MM.1S (cell line): Measurements from ENCODE around the gene ULK4.

Source experiments
- EZH2 ChIP-seq: fragments of 300-600 bp; sonication (generic); optimal IDR thresholded peaks from 2 replicates; pipeline ENCODE3; 2017; ENCODE audit warnings: low read depth, mild to moderate bottlenecking, antibody characterized with exemption, low read length, mixed read lengths
- EZH2phosphoT487 ChIP-seq: fragments of 300-600 bp; sonication (generic); IDR thresholded peaks from 2 replicates; pipeline ENCODE4 v1.6.1; 2018; ENCODE audit warnings: antibody characterized with exemption, low read length
- TF ChIP-seq, protein P1 (sequence below): fragments of 300-600 bp; sonication (generic); IDR thresholded peaks from 2 replicates; pipeline ENCODE4 v1.5.1; 2016; ENCODE audit warnings: antibody characterized with exemption, low read length, mixed read lengths

DNA sequence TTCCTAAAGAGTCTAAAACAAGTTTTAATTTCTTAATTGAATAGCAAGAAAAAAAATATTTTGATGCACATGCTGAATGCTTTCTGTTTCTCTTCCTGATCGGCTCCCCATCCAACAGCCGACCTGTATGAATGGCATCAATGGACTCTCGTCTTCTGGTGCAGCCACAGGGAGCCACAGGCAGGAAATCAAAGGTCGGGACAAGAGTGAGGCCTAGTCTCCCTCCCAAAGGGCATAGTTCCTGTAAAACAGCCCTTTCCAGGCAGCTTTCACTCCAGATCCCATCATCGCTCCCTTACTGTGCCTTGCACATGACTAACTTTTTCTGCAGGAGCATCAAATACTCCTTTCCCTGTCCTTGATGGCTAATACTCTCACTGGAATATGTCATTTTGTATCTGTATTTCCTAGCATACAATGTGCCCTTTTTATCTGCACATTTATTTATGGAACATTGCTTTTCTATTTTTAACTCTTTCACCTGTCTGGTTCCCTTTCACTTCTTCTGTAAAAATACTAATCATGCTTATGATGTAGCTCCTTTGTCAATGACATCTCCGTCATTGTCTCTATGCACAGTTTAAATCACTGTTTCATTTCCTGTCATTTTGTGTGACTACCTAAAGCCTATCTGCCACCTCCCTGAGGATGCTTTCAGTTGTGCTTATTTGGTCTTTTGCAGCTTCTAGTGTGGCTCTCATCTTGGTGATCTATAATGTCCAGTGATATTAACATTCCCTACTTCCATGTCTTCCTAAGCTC lies 436.4 kb downstream of the ULK4 start:
- TF ChIP-seq, protein P1, sequence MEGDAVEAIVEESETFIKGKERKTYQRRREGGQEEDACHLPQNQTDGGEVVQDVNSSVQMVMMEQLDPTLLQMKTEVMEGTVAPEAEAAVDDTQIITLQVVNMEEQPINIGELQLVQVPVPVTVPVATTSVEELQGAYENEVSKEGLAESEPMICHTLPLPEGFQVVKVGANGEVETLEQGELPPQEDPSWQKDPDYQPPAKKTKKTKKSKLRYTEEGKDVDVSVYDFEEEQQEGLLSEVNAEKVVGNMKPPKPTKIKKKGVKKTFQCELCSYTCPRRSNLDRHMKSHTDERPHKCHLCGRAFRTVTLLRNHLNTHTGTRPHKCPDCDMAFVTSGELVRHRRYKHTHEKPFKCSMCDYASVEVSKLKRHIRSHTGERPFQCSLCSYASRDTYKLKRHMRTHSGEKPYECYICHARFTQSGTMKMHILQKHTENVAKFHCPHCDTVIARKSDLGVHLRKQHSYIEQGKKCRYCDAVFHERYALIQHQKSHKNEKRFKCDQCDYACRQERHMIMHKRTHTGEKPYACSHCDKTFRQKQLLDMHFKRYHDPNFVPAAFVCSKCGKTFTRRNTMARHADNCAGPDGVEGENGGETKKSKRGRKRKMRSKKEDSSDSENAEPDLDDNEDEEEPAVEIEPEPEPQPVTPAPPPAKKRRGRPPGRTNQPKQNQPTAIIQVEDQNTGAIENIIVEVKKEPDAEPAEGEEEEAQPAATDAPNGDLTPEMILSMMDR: no peak
- TF ChIP-seq EZH2phosphoT487 (no peak), EZH2 (no peak)
